ENCODE measurements around the gene FOXI1. TPM values are rescaled to one million over a fixed set of nuclear protein-coding genes. Genes with fewer than 3 reads are reported as not detected.

FOXI1 gene
- total and polyA plus RNA-seq, 2 of the 13 experiments (the other 11 are each of a cell fraction or from before 2014, with no cell fraction given): not detected

DNA sequence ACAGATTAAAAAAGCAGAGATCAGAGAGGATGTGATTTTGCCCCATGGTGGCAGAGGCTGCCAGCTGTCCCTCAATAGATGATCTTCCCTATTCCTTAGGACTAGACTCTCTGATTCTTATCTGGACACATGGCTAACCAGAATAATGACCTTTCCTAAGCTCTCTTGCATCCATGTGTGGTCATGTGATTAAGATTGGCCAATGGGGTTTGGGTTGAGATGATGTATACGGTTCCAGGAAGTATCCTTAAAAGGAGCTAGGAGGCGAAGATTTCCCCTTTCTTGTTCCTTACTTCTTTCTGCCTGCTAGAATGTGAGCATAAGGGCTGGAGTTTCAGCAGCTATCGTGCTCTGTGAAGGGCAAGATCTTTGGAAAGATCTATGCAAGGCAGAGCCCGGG lies 39.8 kb downstream of the FOXI1 start (continued):
- TF ChIP-seq ZBTB4 (CRISPR knock-in tag; IDR thresholded peaks at IDR 0.05; ENCODE audit: borderline replicate concordance) (no peak), ZNF446 (CRISPR knock-in tag; IDR thresholded peaks at IDR 0.05) (no peak)

DNA sequence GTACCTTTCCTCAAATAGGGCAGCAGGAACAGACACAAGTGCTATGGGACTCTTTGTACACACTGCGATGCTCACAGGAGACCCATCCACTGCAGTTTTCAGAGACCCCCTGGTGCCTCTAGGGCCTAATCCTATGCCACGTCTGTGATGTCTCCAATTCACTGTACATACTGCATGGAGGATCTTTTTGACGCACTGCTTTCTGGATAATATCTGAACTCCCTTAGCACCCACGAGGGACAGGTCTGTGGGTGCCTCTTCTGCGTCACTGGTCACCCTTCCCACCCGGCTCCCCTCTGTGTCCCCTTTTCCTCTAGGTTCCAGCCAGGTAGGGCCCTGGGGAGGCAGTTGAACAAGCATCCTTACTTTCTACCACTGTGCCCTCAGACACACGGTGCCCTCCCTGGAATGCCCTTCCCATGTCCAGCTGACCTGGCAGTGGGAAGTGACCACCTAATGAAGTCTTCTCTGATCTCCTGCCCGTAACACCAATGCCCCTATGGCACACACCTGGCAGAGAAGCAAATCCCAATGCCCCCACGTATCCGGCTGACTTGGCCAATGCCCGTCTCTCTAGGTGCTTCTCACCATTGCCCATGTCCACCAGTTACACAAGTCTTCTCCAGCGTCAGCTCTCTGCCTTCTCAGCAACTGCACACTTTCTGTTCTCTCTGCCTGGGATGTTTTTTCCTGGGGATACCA lies 41.5 kb downstream of the FOXI1 start:
- Histone ChIP-seq H3K9ac (ENCODE audit: insufficient read depth, low read depth, low read length) (no peak overlapping the region), H3K4me2 (ENCODE audit: low read depth, low read length) (no peak overlapping the region), H3K27ac (ENCODE audit: extremely low read length, insufficient read depth, low read length) (no peak overlapping the region), H3K9me3 (ENCODE audit: low read length) (no peaks in the 10 kb centered on the region), H4K20me1 (ENCODE audit: insufficient read depth, low read length) (no peaks in the 10 kb centered on the region), H3K27me3 (ENCODE audit: control insufficient read depth in 1 of 2, insufficient read depth in 2 of 2, low read length in 2 of 2) (no peaks in the 10 kb centered on the region), H3K4me1 (ENCODE audit: insufficient read depth, low read length) (peaks cover 10% of the 10 kb centered on the region), H3K79me2 (ENCODE audit: insufficient read depth, low read length) (no peaks in the 10 kb centered on the region), H3K4me3 (replicated peaks in 1 of 3; ENCODE audit: insufficient read depth in 1 of 3, low read depth in 2 of 3, low read length in 3 of 3) (no peak overlapping the region), H2AFZ (ENCODE audit: low read length) (no peak overlapping the region), H3K36me3 (replicated peaks in 1 of 2; ENCODE audit: control insufficient read depth in 1 of 2, insufficient read depth in 2 of 2, low read length in 2 of 2) (no peaks in the 10 kb centered on the region)
- ATAC-seq (no peak), DNase-seq (ENCODE audit: low spot score) (no peak), FAIRE-seq (no peak)
- BruUV-seq (replicated peaks): no TSS peak
- in situ Hi-C loops (cut with HindIII; ENCODE audit: extremely low pct_ligation_motif_present, low pct_unique_long_range_greater_than_20kb) (no loop called here), intact Hi-C loops (cut with micrococcal nuclease; ENCODE audit: unreplicated experiment) (no loop called here)
- POLR2A ChIA-PET: no interaction called here
- no peak for TF ChIP-seq ZNF580 (CRISPR knock-in tag; IDR thresholded peaks at IDR 0.05; ENCODE audit: borderline replicate concordance, low read depth)
- TF ChIP-seq THAP9 (CRISPR knock-in tag; IDR thresholded peaks at IDR 0.05; ENCODE audit: borderline replicate concordance): no peak
- no peak for TF ChIP-seq FOXK2 (IDR thresholded peaks at IDR 0.05)
- TF ChIP-seq DMAP1 (CRISPR knock-in tag; IDR thresholded peaks at IDR 0.05): no peak
- no peak for TF ChIP-seq SALL1 (CRISPR knock-in tag; IDR thresholded peaks at IDR 0.05)
- TF ChIP-seq, protein P1, sequence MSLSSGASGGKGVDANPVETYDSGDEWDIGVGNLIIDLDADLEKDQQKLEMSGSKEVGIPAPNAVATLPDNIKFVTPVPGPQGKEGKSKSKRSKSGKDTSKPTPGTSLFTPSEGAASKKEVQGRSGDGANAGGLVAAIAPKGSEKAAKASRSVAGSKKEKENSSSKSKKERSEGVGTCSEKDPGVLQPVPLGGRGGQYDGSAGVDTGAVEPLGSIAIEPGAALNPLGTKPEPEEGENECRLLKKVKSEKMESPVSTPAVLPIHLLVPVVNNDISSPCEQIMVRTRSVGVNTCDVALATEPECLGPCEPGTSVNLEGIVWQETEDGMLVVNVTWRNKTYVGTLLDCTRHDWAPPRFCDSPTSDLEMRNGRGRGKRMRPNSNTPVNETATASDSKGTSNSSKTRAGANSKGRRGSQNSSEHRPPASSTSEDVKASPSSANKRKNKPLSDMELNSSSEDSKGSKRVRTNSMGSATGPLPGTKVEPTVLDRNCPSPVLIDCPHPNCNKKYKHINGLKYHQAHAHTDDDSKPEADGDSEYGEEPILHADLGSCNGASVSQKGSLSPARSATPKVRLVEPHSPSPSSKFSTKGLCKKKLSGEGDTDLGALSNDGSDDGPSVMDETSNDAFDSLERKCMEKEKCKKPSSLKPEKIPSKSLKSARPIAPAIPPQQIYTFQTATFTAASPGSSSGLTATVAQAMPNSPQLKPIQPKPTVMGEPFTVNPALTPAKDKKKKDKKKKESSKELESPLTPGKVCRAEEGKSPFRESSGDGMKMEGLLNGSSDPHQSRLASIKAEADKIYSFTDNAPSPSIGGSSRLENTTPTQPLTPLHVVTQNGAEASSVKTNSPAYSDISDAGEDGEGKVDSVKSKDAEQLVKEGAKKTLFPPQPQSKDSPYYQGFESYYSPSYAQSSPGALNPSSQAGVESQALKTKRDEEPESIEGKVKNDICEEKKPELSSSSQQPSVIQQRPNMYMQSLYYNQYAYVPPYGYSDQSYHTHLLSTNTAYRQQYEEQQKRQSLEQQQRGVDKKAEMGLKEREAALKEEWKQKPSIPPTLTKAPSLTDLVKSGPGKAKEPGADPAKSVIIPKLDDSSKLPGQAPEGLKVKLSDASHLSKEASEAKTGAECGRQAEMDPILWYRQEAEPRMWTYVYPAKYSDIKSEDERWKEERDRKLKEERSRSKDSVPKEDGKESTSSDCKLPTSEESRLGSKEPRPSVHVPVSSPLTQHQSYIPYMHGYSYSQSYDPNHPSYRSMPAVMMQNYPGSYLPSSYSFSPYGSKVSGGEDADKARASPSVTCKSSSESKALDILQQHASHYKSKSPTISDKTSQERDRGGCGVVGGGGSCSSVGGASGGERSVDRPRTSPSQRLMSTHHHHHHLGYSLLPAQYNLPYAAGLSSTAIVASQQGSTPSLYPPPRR (CRISPR knock-in tag; IDR thresholded peaks at IDR 0.05; ENCODE audit: borderline replicate concordance): no peak
- TF ChIP-seq ZNF333 (CRISPR knock-in tag; IDR thresholded peaks at IDR 0.05; ENCODE audit: borderline replicate concordance): no peak
- CTCF ChIA-PET (ENCODE audit: low intra/inter-chr PET ratio, low total read pairs): no interaction called here
- WGBS (ENCODE audit: low lambda C conversion rate): 14% methylated on average over 9 of the region's 12 CpGs

All from HepG2 (cell line).